ENCODE data around the gene NUBP2. TPM values are rescaled to one million over a fixed set of nuclear protein-coding genes. Genes with fewer than 3 reads are reported as not detected.

NUBP2 gene
- total RNA-seq, 2 donors from 2014 or later: 47.8 to 50.1 TPM

- no peaks in the 10 kb centered on the region for H3K27me3 Mint-ChIP-seq (ENCODE audit: low read depth)
- H3K9me3 Mint-ChIP-seq: no peaks in the 10 kb centered on the region
- peaks cover 4 to 9% of the 10 kb centered on the region in 2 donors for H3K36me3 Mint-ChIP-seq (ENCODE audit: insufficient read depth in 2 of 2)
- peak within 1 kb of the TSS; percentile 95 to 100 for H3K4me3 Mint-ChIP-seq
- DNase-seq (peak; percentile 87 to 91), ATAC-seq (replicated peaks in 1 of 2) (peak; percentile 55 to 65)
- peaks cover 14% of the 10 kb centered on the region for H3K4me1 Mint-ChIP-seq (ENCODE audit: low read depth)
- H3K27ac Mint-ChIP-seq: peak within 1 kb of the TSS; percentile 95
These were observed 11.4 kb upstream of the NUBP2 start, which contains the start of gene NME3 for GRCh38 chr16:1771188-1771863. Gene NME3, minus strand, starts transcription at chr16:1771543. Its CDS starts 9 bp downstream, at chr16:1771534.

DNA sequence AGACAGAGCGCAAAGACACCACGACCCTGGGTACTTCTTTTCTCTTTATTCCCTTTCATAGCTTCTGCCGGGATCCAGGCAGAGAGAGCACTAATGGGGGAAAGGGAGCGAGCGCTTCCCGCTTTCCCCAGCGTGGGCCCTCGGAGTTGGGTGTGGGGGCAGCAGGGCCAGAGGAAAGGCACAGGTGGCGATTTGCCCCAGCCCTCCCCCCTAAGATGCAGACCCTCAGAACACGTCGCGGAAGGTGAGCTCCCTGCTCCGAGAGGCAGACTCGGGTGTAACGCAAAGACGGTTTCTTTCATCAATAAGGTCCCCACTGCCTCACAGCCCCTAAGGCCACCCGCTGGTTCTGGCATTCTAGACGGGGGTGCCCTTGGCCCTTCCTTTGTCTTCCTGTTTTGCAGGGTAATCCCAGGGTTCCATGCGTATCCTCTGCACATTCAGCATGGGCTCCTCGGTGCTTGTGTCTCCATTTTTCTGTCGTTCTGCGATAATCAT is 10.8 kb upstream of the NUBP2 start:
- Mint-ChIP-seq H3K4me3 (peak overlapping the region; percentile 95 to 100), H3K4me1 (ENCODE audit: low read depth) (peaks cover 14% of the 10 kb centered on the region), H3K27me3 (ENCODE audit: low read depth) (no peaks in the 10 kb centered on the region), H3K27ac (peak overlapping the region; percentile 95), H3K36me3 (ENCODE audit: insufficient read depth in 2 of 2) (peaks cover 4 to 9% of the 10 kb centered on the region in 2 donors), H3K9me3 (no peaks in the 10 kb centered on the region)
- ATAC-seq (replicated peaks in 1 of 2): no peak
- no peak for DNase-seq

DNA sequence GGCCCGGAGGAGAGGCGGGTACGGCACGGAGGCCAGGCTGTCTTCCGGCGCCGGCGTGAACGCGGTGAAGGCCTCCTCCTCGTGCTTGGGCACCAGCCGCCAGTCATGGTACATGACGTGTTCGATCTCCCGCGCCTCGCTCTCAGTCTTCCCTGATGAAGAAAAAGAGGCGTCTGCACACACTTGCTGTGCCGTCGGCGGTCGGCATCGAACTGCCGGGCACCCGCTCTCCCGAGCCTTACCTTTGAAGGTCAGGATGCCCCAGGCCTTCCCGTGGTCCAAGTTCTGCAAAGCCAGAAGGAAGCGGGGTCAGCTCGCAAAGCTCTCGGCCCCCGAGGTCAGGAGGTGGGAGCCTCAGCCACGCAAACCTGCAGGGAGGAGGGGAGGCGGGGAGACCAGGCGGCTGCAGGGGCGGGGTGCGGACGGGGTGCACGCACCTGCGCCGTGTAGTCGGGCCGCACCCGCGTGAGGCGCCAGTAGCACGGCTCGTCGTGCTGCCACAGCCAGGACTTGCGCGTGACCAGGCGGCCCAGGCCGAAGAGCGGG is 10.3 kb upstream of the NUBP2 start, which contains the start of gene EME2:
Gene EME2, plus strand, starts transcription at position 449 of the 546 bp plus-strand sequence. CDS start 418 bp downstream, outside the sequence.
- no peaks in the 10 kb centered on the region for H3K27me3 Mint-ChIP-seq (ENCODE audit: low read depth)
- DNase-seq: peak; percentile 61 to 78
- peaks cover 14% of the 10 kb centered on the region for H3K4me1 Mint-ChIP-seq (ENCODE audit: low read depth)
- ATAC-seq (replicated peaks in 1 of 2): peak; percentile 23 to 48
- no peaks in the 10 kb centered on the region for H3K9me3 Mint-ChIP-seq
- peaks cover 4 to 9% of the 10 kb centered on the region in 2 donors for H3K36me3 Mint-ChIP-seq (ENCODE audit: insufficient read depth in 2 of 2)
- peak within 1 kb of the TSS; percentile 95 to 100 for H3K4me3 Mint-ChIP-seq
- H3K27ac Mint-ChIP-seq: peak within 1 kb of the TSS; percentile 95

DNA sequence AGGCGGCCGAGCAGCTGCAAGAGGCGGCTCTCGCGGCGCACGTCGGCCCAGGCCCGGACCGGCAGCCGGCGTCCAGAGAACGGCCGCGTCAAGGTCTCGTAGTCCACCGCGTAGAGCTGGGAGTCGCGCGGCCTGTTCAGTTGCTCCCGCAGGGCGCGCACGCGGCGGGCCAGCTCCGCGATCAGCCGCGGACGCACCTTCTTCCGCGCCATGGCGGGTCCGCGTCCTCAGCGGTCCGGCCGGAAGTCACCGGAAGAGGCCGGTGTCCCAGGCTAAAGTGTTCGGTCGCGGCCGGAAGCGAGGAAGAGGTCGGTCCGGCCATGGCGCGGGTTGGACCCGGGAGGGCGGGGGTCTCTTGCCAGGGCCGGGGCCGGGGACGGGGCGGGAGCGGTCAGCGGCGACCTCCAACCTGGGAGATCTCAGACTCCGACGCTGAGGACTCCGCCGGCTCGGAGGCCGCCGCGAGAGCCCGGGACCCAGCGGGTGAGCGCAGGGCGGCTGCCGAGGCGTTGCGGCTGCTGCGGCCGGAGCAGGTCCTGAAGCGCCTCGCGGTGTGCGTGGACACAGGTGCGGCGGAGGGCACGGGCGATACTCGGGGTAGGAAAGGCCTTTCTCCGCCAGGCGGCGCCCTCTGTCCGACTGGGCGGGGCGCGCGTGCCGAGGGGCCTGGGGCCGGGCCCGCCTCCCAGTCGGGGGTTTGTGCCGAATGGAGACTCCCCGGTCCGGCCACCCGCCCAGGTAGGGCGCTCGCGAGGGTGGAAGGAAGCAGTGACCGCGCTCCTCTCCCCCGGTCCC is 9.7 kb upstream of the NUBP2 start, which contains the start of gene MRPS34:
Gene MRPS34, minus strand, starts transcription at position 227 of the 795 bp plus-strand sequence. Its CDS starts 15 bp downstream, at position 212.
- Mint-ChIP-seq H3K27me3 (ENCODE audit: low read depth) (no peaks in the 10 kb centered on the region), H3K4me3 (peak within 1 kb of the TSS; percentile 95 to 100), H3K36me3 (ENCODE audit: insufficient read depth in 2 of 2) (peaks cover 4 to 6% of the 10 kb centered on the region in 2 donors), H3K27ac (peak within 1 kb of the TSS; percentile 95), H3K9me3 (no peaks in the 10 kb centered on the region), H3K4me1 (ENCODE audit: low read depth) (peaks cover 14% of the 10 kb centered on the region)
- DNase-seq (peak; percentile 87 to 89), ATAC-seq (replicated peaks in 1 of 2) (peak; percentile 64 to 70)

DNA sequence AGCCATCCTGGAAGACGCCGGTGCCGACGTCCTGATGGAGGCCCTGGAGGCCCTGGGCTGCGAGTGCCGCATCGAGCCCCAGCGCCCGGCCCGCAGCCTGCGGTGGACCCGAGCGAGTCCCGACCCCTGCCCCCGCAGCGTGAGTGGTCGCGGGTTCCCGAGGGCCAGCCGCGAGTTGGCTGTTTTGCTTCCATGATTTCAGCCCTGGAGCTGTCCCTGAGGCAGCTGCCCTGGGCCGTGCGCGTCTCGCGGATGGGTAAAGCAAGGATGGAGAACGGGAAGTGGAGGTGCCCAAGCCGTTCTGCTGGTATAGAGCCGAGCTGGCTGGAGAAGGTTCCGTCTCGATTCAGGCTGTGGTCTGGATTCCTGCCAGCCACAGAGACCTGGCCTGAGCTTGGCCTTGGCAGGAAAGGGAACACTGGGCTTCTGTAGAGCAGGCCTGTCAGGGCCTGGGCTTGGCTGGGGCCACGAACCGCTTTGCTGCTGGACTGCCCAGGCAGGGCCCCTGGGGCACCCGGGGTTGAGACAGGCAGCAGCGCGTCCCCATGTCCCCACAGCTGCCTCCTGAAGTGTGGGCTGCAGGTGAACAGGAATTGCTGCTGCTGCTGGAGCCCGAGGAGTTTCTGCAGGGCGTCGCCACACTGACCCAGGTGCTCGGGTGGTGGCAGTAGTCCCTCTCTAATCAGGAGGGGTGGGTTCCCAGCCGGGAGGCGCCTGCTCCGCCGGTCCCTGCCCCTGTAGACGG is 8.9 kb upstream of the NUBP2 start:
- Mint-ChIP-seq H3K27ac (peak overlapping the region; percentile 75), H3K4me3 (peak overlapping the region; percentile 95 to 100), H3K9me3 (no peaks in the 10 kb centered on the region), H3K4me1 (ENCODE audit: low read depth) (peaks cover 14% of the 10 kb centered on the region), H3K27me3 (ENCODE audit: low read depth) (no peaks in the 10 kb centered on the region), H3K36me3 (ENCODE audit: insufficient read depth in 2 of 2) (peaks cover 4 to 6% of the 10 kb centered on the region in 2 donors)
- DNase-seq: peak in 1 of 2 donors; percentile 41
- ATAC-seq (replicated peaks in 1 of 2): no peak

DNA sequence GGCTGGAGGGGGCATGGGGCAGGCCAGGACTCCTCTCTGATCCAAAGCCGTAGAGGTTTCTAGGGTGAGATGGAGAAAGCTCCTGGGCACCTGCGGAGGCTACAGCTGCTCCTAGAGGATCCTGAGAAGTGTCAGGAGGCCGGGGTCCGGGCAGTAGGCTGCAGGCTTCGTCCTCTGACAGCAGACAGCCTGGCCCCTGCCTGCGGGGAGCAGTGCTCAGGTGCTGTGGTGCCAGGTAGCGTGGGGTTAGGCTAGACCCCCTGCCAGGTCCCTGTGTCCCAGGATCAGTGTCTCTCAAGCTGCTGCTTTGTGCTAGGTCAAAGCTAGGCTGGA is 8.3 kb upstream of the NUBP2 start:
- peaks cover 14% of the 10 kb centered on the region for H3K4me1 Mint-ChIP-seq (ENCODE audit: low read depth)
- DNase-seq: no peak
- no peak overlapping the region for H3K27ac Mint-ChIP-seq
- H3K27me3 Mint-ChIP-seq (ENCODE audit: low read depth): no peaks in the 10 kb centered on the region
- peak overlapping the region; percentile 95 to 100 for H3K4me3 Mint-ChIP-seq
- H3K36me3 Mint-ChIP-seq (ENCODE audit: insufficient read depth in 2 of 2): peaks cover 4 to 6% of the 10 kb centered on the region in 2 donors
- H3K9me3 Mint-ChIP-seq: no peaks in the 10 kb centered on the region
- ATAC-seq (replicated peaks in 1 of 2): no peak

- Mint-ChIP-seq H3K9me3 (no peaks in the 10 kb centered on the region), H3K27ac (no peak overlapping the region), H3K27me3 (ENCODE audit: low read depth) (no peaks in the 10 kb centered on the region), H3K4me1 (ENCODE audit: low read depth) (peaks cover 12% of the 10 kb centered on the region), H3K4me3 (peak overlapping the region; percentile 49 to 51), H3K36me3 (ENCODE audit: insufficient read depth in 2 of 2) (peaks cover 4 to 6% of the 10 kb centered on the region in 2 donors)
- DNase-seq: no peak
- ATAC-seq (replicated peaks in 1 of 2): no peak
These were observed 7.5 kb upstream of the NUBP2 start for GRCh38 chr16:1775006-1775845.

DNA sequence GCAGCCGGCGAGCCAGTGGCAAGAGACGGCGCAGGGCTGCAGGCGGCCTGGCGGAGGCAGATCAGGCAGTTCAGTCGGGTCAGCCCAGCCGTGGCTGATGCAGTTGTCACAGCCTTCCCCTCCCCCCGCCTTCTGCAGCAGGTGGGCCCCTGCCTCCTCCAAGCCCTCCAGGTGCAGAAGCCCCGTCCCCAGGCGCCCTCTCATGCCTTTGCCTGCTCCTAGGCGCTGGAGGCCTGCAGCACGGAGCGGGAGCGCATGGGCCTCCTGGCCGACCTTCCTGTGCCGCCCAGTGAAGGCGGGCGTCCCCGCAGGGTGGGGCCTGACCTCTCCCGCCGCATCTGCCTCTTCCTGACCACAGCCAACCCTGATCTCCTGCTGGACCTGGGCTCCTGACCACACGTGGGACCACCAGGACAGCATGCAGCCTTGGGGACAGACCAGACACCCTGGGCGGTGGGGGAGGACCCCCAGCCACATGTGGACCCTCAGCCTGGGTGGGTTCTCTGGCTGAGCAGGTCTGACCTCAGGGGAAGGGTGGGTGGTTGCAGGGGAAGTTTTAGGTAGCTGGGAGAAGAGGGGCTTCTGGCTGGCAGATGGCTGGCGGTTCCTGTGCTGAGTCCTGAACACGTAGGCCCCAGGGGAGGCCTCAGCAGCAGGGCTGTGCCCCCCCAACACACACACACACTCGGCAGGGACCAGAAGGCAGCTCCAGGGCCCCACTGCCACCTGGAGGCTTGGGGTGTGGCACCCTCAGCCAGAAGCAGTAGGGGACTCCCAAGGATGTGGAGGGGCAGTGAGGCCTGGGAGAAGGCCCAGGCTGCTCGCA is 6.7 kb upstream of the NUBP2 start:
- ATAC-seq (replicated peaks in 1 of 2) (no peak), DNase-seq (no peak)
- Mint-ChIP-seq H3K4me1 (ENCODE audit: low read depth) (peaks cover 18% of the 10 kb centered on the region), H3K27ac (no peak overlapping the region), H3K9me3 (no peaks in the 10 kb centered on the region), H3K36me3 (ENCODE audit: insufficient read depth in 2 of 2) (peaks cover 4 to 6% of the 10 kb centered on the region in 2 donors), H3K4me3 (no peak overlapping the region), H3K27me3 (ENCODE audit: low read depth) (no peaks in the 10 kb centered on the region)

GRCh38 chr16:1776672-1776955 is 6.1 kb upstream of the NUBP2 start:
- no peak for ATAC-seq (replicated peaks in 1 of 2)
- Mint-ChIP-seq H3K27me3 (ENCODE audit: low read depth) (no peaks in the 10 kb centered on the region), H3K4me3 (no peak overlapping the region), H3K27ac (no peak overlapping the region), H3K9me3 (no peaks in the 10 kb centered on the region), H3K36me3 (ENCODE audit: insufficient read depth in 2 of 2) (peaks cover 4 to 6% of the 10 kb centered on the region in 2 donors), H3K4me1 (ENCODE audit: low read depth) (peaks cover 24% of the 10 kb centered on the region)
- no peak for DNase-seq

DNA sequence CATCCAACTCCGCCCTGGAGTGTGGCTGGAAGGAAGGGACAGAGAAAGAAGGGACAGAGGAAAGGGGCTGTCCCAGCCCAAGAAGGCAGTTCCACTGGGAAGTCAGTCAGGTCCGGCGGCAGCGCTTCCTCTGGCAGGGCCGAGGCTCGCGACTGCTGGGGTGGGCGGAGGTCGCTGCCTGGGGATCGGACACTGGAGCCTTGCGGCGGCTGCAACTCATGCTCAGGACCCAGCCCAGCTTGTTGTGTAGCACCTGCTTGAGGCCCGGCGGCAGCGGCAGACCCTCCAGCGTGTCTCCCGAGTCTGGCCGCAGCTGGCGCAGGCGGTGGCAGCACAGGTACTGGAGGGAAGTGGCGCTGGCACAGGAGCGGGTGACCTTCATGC is 5.8 kb upstream of the NUBP2 start:
- Mint-ChIP-seq H3K4me3 (no peak overlapping the region), H3K4me1 (ENCODE audit: low read depth) (peaks cover 25% of the 10 kb centered on the region), H3K27ac (no peak overlapping the region), H3K36me3 (ENCODE audit: insufficient read depth in 2 of 2) (peaks cover 4 to 5% of the 10 kb centered on the region in 2 donors), H3K9me3 (no peaks in the 10 kb centered on the region), H3K27me3 (ENCODE audit: low read depth) (no peaks in the 10 kb centered on the region)
- no peak for ATAC-seq (replicated peaks in 1 of 2)
- no peak for DNase-seq

DNA sequence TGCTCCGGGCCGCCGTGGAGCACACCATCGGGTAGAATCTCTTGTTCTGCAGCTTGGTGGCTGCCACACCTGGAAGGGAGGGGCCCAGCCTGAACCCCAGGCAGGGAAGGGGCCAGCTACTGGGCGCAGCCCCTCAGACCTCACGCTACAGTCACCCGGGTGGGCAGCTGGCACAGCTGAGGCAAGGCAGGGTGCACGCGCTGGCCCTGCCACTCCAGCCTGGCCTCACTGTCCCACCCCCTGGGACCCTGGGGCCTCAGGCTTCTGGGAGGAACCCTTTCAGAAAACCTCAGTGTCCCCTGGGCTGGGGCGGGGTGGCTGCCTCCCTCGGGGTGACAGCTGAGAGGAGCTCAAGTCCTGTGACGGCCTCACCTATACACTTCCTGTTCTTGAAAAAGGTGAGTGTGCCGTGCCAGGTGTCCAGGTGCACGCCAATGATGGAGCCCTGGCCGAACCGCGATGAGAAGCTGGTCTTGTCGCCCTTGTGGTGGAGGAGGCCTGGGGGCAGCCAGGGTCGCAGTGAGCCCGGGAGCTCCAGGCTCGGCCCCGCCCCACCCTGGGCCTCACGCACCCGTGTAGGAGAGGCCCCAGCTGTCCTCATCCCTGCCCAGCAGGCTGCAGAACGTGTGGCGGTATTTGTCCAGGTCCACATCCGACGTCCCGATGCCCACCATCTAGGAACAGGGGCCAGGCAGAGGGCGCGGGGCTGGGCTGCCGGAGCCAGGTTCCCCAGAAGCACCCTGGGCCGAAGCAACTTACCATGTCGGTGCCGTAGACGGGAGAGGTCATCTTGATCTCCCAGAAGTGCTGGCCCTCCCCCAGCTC is 5.2 kb upstream of the NUBP2 start:
- no peaks in the 10 kb centered on the region for H3K9me3 Mint-ChIP-seq
- DNase-seq (no peak), ATAC-seq (replicated peaks in 1 of 2) (no peak)
- H3K36me3 Mint-ChIP-seq (ENCODE audit: insufficient read depth in 2 of 2): peaks cover 0 to 2% of the 10 kb centered on the region in 2 donors
- H3K4me3 Mint-ChIP-seq: no peak overlapping the region
- peaks cover 20% of the 10 kb centered on the region for H3K4me1 Mint-ChIP-seq (ENCODE audit: low read depth)
- H3K27me3 Mint-ChIP-seq (ENCODE audit: low read depth): no peaks in the 10 kb centered on the region
- H3K27ac Mint-ChIP-seq: no peak overlapping the region

All from activated T-cell treated with anti-CD3 and anti-CD28 coated beads, Interleukin-2, amount 50 U/mL, for 72 hours (primary cell).